Neural cell (in vitro differentiated cells): Measurements from ENCODE around the gene PLSCR2. TPM values are rescaled to one million over a fixed set of nuclear protein-coding genes. Genes with fewer than 3 reads are reported as not detected.

Experiments
- H2AFZ ChIP-seq: fragments of 200-600, 300-800 bp; sonication (generic), shearing (Covaris generic); 2 replicates; pipeline ENCODE4 v1.6.0; 2014; ENCODE audit warnings: low read depth, mild to moderate bottlenecking, antibody characterized with exemption, low read length, moderate library complexity
- H3F3A ChIP-seq: fragments of 200-600 bp; shearing (Covaris generic); 2 replicates; pipeline ENCODE4 v1.6.1; 2016; ENCODE audit warnings: mild to moderate bottlenecking, moderate library complexity, mixed read lengths, antibody characterized with exemption, low read length; ENCODE audit not compliant: insufficient read depth, poor library complexity, severe bottlenecking
- H3K27ac ChIP-seq: fragments of 200-600, 300-800 bp; sonication (generic), shearing (Covaris generic); 2 replicates; pipeline ENCODE4 v1.5.1; 2014; ENCODE audit warnings: mild to moderate bottlenecking, low read length, moderate library complexity
- H3K27me3 ChIP-seq: fragments of 300-800, 200-600 bp; sonication (generic), shearing (Covaris generic); 2 replicates; pipeline ENCODE4 v1.6.0; 2014; ENCODE audit warnings: mild to moderate bottlenecking, low read depth, low read length, moderate library complexity; ENCODE audit not compliant: insufficient read depth
- H3K36me3 ChIP-seq: fragments of 300-800, 200-600 bp; sonication (generic), shearing (Covaris generic); 2 replicates; pipeline ENCODE4 v1.5.1; 2014; ENCODE audit warnings: mild to moderate bottlenecking, antibody characterized with exemption, low read length, moderate library complexity; ENCODE audit not compliant: insufficient read depth
- H3K4me2 ChIP-seq: fragments of 300-800, 200-600 bp; sonication (generic), shearing (Covaris generic); 2 replicates; pipeline ENCODE4 v1.6.0; 2014; ENCODE audit warnings: mild to moderate bottlenecking, low read length
- H3K4me3 ChIP-seq: fragments of 300-800, 200-600 bp; sonication (generic), shearing (Covaris generic); 2 replicates; pipeline ENCODE4 v1.5.1; 2014; ENCODE audit warnings: mild to moderate bottlenecking, low read length, moderate library complexity
- H3K79me2 ChIP-seq: fragments of 200-600 bp; shearing (Covaris generic); replicated peaks from 2 replicates; pipeline ENCODE4 v1.6.0; 2014; ENCODE audit warnings: mild to moderate bottlenecking, low read length, moderate library complexity; ENCODE audit not compliant: insufficient read depth
- H3K9ac ChIP-seq: fragments of 300-800, 200-600 bp; sonication (generic), shearing (Covaris generic); 2 replicates; pipeline ENCODE4 v1.6.1; 2016; ENCODE audit warnings: mild to moderate bottlenecking, low read length, mixed read lengths
- H3K9me2 ChIP-seq: fragments of 200-600 bp; shearing (Covaris generic); 2 replicates; pipeline ENCODE4 v1.6.1; 2016; ENCODE audit warnings: mild to moderate bottlenecking, low read length, mixed read lengths; ENCODE audit not compliant: insufficient read depth
- H3K9me3 ChIP-seq: fragments of 200-600, 300-800 bp; sonication (generic), shearing (Covaris generic); 2 replicates; pipeline ENCODE4 v1.6.1; 2016; ENCODE audit warnings: mild to moderate bottlenecking, mixed run types, low read length, moderate library complexity, mixed read lengths
- H4K20me1 ChIP-seq: fragments of 200-600 bp; shearing (Covaris generic); 2 replicates; pipeline ENCODE4 v1.6.1; 2016; ENCODE audit warnings: mild to moderate bottlenecking, mixed run types; ENCODE audit not compliant: insufficient read depth
- EP300 ChIP-seq: fragments of 450-650 bp; conservative IDR thresholded peaks from 2 replicates; pipeline ENCODE4 v1.6.1; 2014; ENCODE audit warnings: antibody characterized with exemption, mild to moderate bottlenecking, moderate library complexity; ENCODE audit not compliant: poor library complexity, severe bottlenecking
- EZH2 ChIP-seq: fragments of 200-600, 300-800 bp; shearing (Covaris generic), sonication (generic); IDR thresholded peaks from 2 replicates; pipeline ENCODE4 v1.6.1; 2014; ENCODE audit warnings: antibody characterized with exemption, low read length, borderline replicate concordance, mild to moderate bottlenecking; ENCODE audit not compliant: insufficient read depth, poor library complexity, severe bottlenecking
- MXI1 ChIP-seq: fragments of 450-650 bp; conservative IDR thresholded peaks from 2 replicates; pipeline ENCODE4 v1.6.1; 2014; ENCODE audit warnings: antibody characterized with exemption, mild to moderate bottlenecking; ENCODE audit not compliant: poor library complexity, severe bottlenecking
- POLR2AphosphoS5 ChIP-seq: IDR thresholded peaks from 2 replicates; pipeline ENCODE4 v1.6.1; 2012
- RAD21 ChIP-seq: fragments of 450-650 bp; conservative IDR thresholded peaks from 2 replicates; pipeline ENCODE4 v1.6.1; 2014; ENCODE audit warnings: antibody characterized with exemption, mild to moderate bottlenecking, moderate library complexity
- SMC3 ChIP-seq: fragments of 450-650 bp; conservative IDR thresholded peaks from 2 replicates; pipeline ENCODE4 v1.6.1; 2014; ENCODE audit warnings: antibody characterized with exemption, mild to moderate bottlenecking, moderate library complexity; ENCODE audit not compliant: poor library complexity
- TAF1 ChIP-seq: IDR thresholded peaks from 2 replicates; pipeline ENCODE4 v1.6.1; 2012; ENCODE audit warnings: low read depth
- polyA plus RNA-seq: library from polyadenylated mRNA; depleted of rRNA; stranded (reverse); fragments of >200 nt; gene quantifications from 2 replicates; pipeline ENCODE4 v1.2.3, GENCODE V29; 2014
- TF ChIP-seq, protein P1 (sequence below): IDR thresholded peaks from 2 replicates; pipeline ENCODE4 v1.6.1; 2012; ENCODE audit warnings: borderline replicate concordance
- TF ChIP-seq, protein P2 (sequence below): fragments of 450-650 bp; IDR thresholded peaks from 2 replicates; pipeline ENCODE4 v1.5.1; 2014; ENCODE audit warnings: antibody characterized with exemption, mild to moderate bottlenecking, moderate library complexity; ENCODE audit not compliant: poor library complexity, severe bottlenecking

Gene PLSCR2
- polyA plus RNA-seq, 1 donor from 2014 or later: not detected

DNA sequence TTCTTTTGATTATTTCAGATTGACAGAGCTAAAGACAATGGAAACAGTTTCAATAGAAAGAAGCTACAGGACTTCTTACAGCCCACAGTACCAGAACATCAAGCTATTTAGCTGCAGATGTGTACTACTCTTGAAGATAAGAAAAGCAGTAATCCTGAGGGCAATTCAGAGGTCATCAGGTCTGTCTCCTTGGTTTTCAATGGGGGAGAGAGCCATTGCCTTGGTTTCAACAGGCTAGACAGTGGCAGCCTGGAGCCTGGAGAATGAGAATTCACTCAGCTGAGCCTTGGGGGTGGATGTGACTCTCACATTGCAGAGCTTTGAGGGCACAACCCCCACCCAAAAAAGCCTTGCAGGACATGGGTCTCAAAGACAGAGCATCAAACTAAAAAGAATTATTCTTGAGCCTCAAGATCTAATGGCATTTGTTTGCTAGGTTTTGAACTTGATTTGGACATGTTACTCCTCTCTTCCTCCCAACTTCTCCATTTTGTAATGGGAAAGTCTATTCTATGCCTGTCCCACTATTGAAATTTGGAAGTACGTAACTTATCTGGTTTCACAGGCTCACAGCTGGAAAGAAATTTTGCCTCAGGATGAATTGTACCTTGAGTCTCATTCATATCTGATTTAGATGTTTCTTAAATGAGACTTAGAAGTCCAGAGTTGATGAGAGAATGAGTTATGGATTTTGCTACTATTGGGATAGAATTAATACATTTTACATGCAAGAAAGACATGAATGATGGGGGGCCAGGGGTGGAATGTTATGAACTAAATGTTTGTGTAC lies 38.2 kb upstream of the PLSCR2 start:
- no peaks in the 10 kb centered on the region for H3K79me2 ChIP-seq
- no peak overlapping the region for H3K4me3 ChIP-seq
- H3K4me2 ChIP-seq: no peak overlapping the region
- no peak overlapping the region for H2AFZ ChIP-seq
- TF ChIP-seq, protein P1, sequence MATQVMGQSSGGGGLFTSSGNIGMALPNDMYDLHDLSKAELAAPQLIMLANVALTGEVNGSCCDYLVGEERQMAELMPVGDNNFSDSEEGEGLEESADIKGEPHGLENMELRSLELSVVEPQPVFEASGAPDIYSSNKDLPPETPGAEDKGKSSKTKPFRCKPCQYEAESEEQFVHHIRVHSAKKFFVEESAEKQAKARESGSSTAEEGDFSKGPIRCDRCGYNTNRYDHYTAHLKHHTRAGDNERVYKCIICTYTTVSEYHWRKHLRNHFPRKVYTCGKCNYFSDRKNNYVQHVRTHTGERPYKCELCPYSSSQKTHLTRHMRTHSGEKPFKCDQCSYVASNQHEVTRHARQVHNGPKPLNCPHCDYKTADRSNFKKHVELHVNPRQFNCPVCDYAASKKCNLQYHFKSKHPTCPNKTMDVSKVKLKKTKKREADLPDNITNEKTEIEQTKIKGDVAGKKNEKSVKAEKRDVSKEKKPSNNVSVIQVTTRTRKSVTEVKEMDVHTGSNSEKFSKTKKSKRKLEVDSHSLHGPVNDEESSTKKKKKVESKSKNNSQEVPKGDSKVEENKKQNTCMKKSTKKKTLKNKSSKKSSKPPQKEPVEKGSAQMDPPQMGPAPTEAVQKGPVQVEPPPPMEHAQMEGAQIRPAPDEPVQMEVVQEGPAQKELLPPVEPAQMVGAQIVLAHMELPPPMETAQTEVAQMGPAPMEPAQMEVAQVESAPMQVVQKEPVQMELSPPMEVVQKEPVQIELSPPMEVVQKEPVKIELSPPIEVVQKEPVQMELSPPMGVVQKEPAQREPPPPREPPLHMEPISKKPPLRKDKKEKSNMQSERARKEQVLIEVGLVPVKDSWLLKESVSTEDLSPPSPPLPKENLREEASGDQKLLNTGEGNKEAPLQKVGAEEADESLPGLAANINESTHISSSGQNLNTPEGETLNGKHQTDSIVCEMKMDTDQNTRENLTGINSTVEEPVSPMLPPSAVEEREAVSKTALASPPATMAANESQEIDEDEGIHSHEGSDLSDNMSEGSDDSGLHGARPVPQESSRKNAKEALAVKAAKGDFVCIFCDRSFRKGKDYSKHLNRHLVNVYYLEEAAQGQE: no peak
- TF ChIP-seq MXI1: no peak
- no peak for TF ChIP-seq POLR2AphosphoS5
- TF ChIP-seq EZH2: no peak
- TF ChIP-seq SMC3: no peak
- no peak for TF ChIP-seq RAD21
- TF ChIP-seq EP300: no peak
- no peak for TF ChIP-seq TAF1
- TF ChIP-seq, protein P2, sequence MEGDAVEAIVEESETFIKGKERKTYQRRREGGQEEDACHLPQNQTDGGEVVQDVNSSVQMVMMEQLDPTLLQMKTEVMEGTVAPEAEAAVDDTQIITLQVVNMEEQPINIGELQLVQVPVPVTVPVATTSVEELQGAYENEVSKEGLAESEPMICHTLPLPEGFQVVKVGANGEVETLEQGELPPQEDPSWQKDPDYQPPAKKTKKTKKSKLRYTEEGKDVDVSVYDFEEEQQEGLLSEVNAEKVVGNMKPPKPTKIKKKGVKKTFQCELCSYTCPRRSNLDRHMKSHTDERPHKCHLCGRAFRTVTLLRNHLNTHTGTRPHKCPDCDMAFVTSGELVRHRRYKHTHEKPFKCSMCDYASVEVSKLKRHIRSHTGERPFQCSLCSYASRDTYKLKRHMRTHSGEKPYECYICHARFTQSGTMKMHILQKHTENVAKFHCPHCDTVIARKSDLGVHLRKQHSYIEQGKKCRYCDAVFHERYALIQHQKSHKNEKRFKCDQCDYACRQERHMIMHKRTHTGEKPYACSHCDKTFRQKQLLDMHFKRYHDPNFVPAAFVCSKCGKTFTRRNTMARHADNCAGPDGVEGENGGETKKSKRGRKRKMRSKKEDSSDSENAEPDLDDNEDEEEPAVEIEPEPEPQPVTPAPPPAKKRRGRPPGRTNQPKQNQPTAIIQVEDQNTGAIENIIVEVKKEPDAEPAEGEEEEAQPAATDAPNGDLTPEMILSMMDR: no peak
- H3K27ac ChIP-seq: no peak overlapping the region
- H3K9ac ChIP-seq: no peak overlapping the region
- no peaks in the 10 kb centered on the region for H3K9me3 ChIP-seq
- H3F3A ChIP-seq: no peaks in the 10 kb centered on the region
- no peaks in the 10 kb centered on the region for H3K9me2 ChIP-seq
- H3K27me3 ChIP-seq: no peaks in the 10 kb centered on the region
- H3K36me3 ChIP-seq: no peaks in the 10 kb centered on the region
- H4K20me1 ChIP-seq: no peaks in the 10 kb centered on the region

DNA sequence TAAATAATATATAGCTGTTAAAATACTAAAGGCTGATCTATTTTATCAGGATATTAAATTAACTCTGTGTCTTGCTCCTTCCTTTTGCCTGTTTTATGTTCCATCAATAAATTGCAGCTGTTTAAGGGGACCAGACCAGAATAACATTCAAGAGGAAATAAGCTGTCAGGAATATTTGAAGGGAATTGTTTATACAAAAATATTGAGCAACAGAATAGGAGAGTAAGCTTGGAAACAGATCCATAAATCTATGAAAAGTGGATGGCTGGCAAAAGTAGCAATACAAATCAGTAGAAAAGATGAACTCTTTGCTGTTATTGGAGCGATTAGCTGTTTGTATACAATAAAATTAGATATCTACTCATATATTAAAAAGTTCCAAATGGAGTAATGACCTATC lies 36.2 kb upstream of the PLSCR2 start:
- Histone ChIP-seq H3K27ac (no peak overlapping the region), H3K9me2 (no peaks in the 10 kb centered on the region), H3K4me2 (no peak overlapping the region), H3K4me3 (no peak overlapping the region), H3F3A (no peaks in the 10 kb centered on the region), H2AFZ (no peak overlapping the region), H3K36me3 (no peaks in the 10 kb centered on the region), H3K27me3 (no peaks in the 10 kb centered on the region), H3K9ac (no peak overlapping the region), H3K9me3 (no peaks in the 10 kb centered on the region), H3K79me2 (no peaks in the 10 kb centered on the region), H4K20me1 (no peaks in the 10 kb centered on the region)
- no peak for TF ChIP-seq EP300
- no peak for TF ChIP-seq POLR2AphosphoS5
- TF ChIP-seq EZH2: no peak
- TF ChIP-seq TAF1: no peak
- TF ChIP-seq, protein P2: no peak
- TF ChIP-seq, protein P1: no peak
- no peak for TF ChIP-seq MXI1
- TF ChIP-seq RAD21: no peak
- TF ChIP-seq SMC3: no peak
